DMS153 (cell line): Measurements from ENCODE around the gene PGC.

ENCODE experiments used
- DNase-seq: peaks from one replicate; lab custom pipeline; 2025; lab: John Stamatoyannopoulos, UW

PGC gene

GRCh38 chr6:41730531-41731436, 16.4 kb downstream of the PGC start:
- no peak for DNase-seq

- DNase-seq: no peak
Observed at GRCh38 chr6:41729624-41730023, 17.6 kb downstream of the PGC start.

- no peak for DNase-seq
Observed at GRCh38 chr6:41728954-41729353, 18.2 kb downstream of the PGC start.

- peak; percentile 90 for DNase-seq
Observed at GRCh38 chr6:41728073-41728936, 18.9 kb downstream of the PGC start.

GRCh38 chr6:41727705-41728072, 19.5 kb downstream of the PGC start:
- DNase-seq: no peak

- no peak for DNase-seq
Observed at GRCh38 chr6:41726876-41727275, 20.3 kb downstream of the PGC start.

GRCh38 chr6:41724586-41725501, 22.4 kb downstream of the PGC start:
- peak; percentile 10 for DNase-seq

- DNase-seq: no peak
Observed at GRCh38 chr6:41724228-41724580, 23.0 kb downstream of the PGC start.

GRCh38 chr6:41723530-41724227, 23.5 kb downstream of the PGC start:
- peak; percentile 66 for DNase-seq

GRCh38 chr6:41722969-41723529, 24.1 kb downstream of the PGC start:
- DNase-seq: no peak

GRCh38 chr6:41721414-41721813, 25.8 kb downstream of the PGC start:
- no peak for DNase-seq

- DNase-seq: no peak
Observed at GRCh38 chr6:41720783-41721182, 26.4 kb downstream of the PGC start.

- no peak for DNase-seq
Observed at GRCh38 chr6:41720262-41720620, 27.0 kb downstream of the PGC start.

GRCh38 chr6:41719436-41720261, 27.5 kb downstream of the PGC start:
- no peak for DNase-seq

- DNase-seq: no peak
Observed at GRCh38 chr6:41718828-41719227, 28.4 kb downstream of the PGC start.

- DNase-seq: no peak
Observed at GRCh38 chr6:41717392-41717736, 29.8 kb downstream of the PGC start.

GRCh38 chr6:41716516-41717391, 30.4 kb downstream of the PGC start:
- DNase-seq: no peak

- no peak for DNase-seq
Observed at GRCh38 chr6:41715795-41716515, 31.2 kb downstream of the PGC start.
